Neuronal stem cell (in vitro differentiated cells): ENCODE results near the gene STAT2.
"Not testable (repeated sequence)": the region's sequence is repeated elsewhere in the genome, so short reads cannot be mapped to it uniquely, and the experiment has no call there.

Experiments used
- DNase-seq: peaks from one replicate; pipeline ENCODE4 v3.0.0-alpha.2; 2013; ENCODE audit warnings: low spot score
- H2AFZ ChIP-seq: one replicate; pipeline ENCODE4 v1.6.1; 2013; ENCODE audit warnings: mild to moderate bottlenecking, low read length, inconsistent platforms
- H2AK5ac ChIP-seq: 2 replicates; pipeline ENCODE4 v1.6.1; 2013; ENCODE audit warnings: low read depth, mild to moderate bottlenecking, inconsistent platforms, low read length, moderate library complexity, mixed read lengths
- H2BK120ac ChIP-seq: 2 replicates; pipeline ENCODE4 v1.6.1; 2013; ENCODE audit warnings: low read depth, mild to moderate bottlenecking, inconsistent platforms, low read length, moderate library complexity, mixed read lengths
- H2BK12ac ChIP-seq: one replicate; pipeline ENCODE4 v1.6.1; 2013; ENCODE audit warnings: low read length, inconsistent platforms
- H2BK15ac ChIP-seq: 2 replicates; pipeline ENCODE4 v1.6.1; 2013; ENCODE audit warnings: mild to moderate bottlenecking, low read length, inconsistent platforms, mixed read lengths
- H2BK5ac ChIP-seq: one replicate; pipeline ENCODE4 v1.6.1; 2013; ENCODE audit warnings: inconsistent platforms, mild to moderate bottlenecking, low read length, moderate library complexity
- H3K14ac ChIP-seq: one replicate; pipeline ENCODE4 v1.6.1; 2013; ENCODE audit warnings: low read length, inconsistent platforms
- H3K18ac ChIP-seq: 2 replicates; pipeline ENCODE4 v1.6.1; 2013; ENCODE audit warnings: low read length, inconsistent platforms
- H3K23ac ChIP-seq: 2 replicates; pipeline ENCODE4 v1.6.1; 2013; ENCODE audit warnings: low read depth, mild to moderate bottlenecking, mixed read lengths, low read length, inconsistent platforms; ENCODE audit not compliant: poor library complexity
- H3K27ac ChIP-seq: replicated peaks from 3 replicates; pipeline ENCODE4 v1.5.1; 2013; ENCODE audit warnings: low read length, inconsistent platforms
- H3K27me3 ChIP-seq, 3 experiments: 2 replicates each; pipeline ENCODE4 v1.6.1; 2013; ENCODE audit warnings: low read length in 3 of 3, mild to moderate bottlenecking in 2 of 3, inconsistent platforms in 1 of 3, low read depth in 1 of 3, mixed read lengths in 1 of 3, moderate library complexity in 1 of 3; ENCODE audit not compliant: control insufficient read depth in 3 of 3, insufficient read depth in 3 of 3
- H3K36me3 ChIP-seq, 2 donors: replicated peaks in 1 of 2; 2 replicates each; pipeline ENCODE4 v1.6.1; 2013; ENCODE audit warnings: low read length in 2 of 2; ENCODE audit not compliant: control insufficient read depth in 2 of 2, insufficient read depth in 2 of 2
- H3K4ac ChIP-seq: 2 replicates; pipeline ENCODE4 v1.6.1; 2013; ENCODE audit warnings: inconsistent platforms, mild to moderate bottlenecking, low read length, moderate library complexity
- H3K4me1 ChIP-seq, 2 donors: 1 replicate in 1 of 2; 2 replicates in 1 of 2; pipeline ENCODE4 v1.6.1; 2013; ENCODE audit warnings: low read length in 2 of 2, low read depth in 1 of 2; ENCODE audit not compliant: control insufficient read depth in 2 of 2, insufficient read depth in 1 of 2
- H3K4me2 ChIP-seq: one replicate; pipeline ENCODE4 v1.6.1; 2013; ENCODE audit warnings: mild to moderate bottlenecking, low read length, inconsistent platforms; ENCODE audit not compliant: insufficient read depth, poor library complexity, severe bottlenecking
- H3K4me3 ChIP-seq, 2 donors: 2 replicates each; pipeline ENCODE4 v1.5.1; 2013; ENCODE audit warnings: low read length in 2 of 2, mild to moderate bottlenecking in 2 of 2, inconsistent platforms in 1 of 2, moderate library complexity in 1 of 2
- H3K79me1 ChIP-seq: one replicate; pipeline ENCODE4 v1.6.1; 2013; ENCODE audit warnings: low read depth, mild to moderate bottlenecking, inconsistent platforms, low read length, moderate library complexity
- H3K9ac ChIP-seq: one replicate; pipeline ENCODE4 v1.6.1; 2013; ENCODE audit warnings: mild to moderate bottlenecking, low read depth, low read length, inconsistent platforms; ENCODE audit not compliant: poor library complexity
- H3K9me3 ChIP-seq, 2 donors: replicated peaks in 1 of 2; 2 replicates each; pipeline versions ENCODE3 to v1.6.1; 2013; ENCODE audit warnings: low read length in 2 of 2, mild to moderate bottlenecking in 2 of 2, inconsistent platforms in 1 of 2, low read depth in 1 of 2, mixed read lengths in 1 of 2, moderate library complexity in 1 of 2; ENCODE audit not compliant: control insufficient read depth in 2 of 2, insufficient read depth in 1 of 2
- H4K8ac ChIP-seq: one replicate; pipeline ENCODE4 v1.6.1; 2013; ENCODE audit warnings: low read depth, mild to moderate bottlenecking, inconsistent platforms, low read length, moderate library complexity
- H4K91ac ChIP-seq: one replicate; pipeline ENCODE4 v1.6.1; 2013; ENCODE audit warnings: low read length, low read depth, mild to moderate bottlenecking, inconsistent platforms; ENCODE audit not compliant: poor library complexity
- WGBS, 2 donors: extraction: QIAGEN DNeasy Blood & Tissue Kit; methylation state at CpG; one replicate each; pipeline ENCODE4 v1.1.7; 2013; ENCODE audit warnings: missing lambda C conversion rate in 2 of 2, mixed read lengths in 1 of 2; ENCODE audit not compliant: insufficient read length in 2 of 2, insufficient replicate concordance in 1 of 2; ENCODE audit errors: extremely low coverage in 2 of 2; 5-methylcytosine and 5-hydroxymethylcytosine counted together

Gene STAT2

GRCh38 chr12:56401125-56401524 lies 41.2 kb upstream of the STAT2 start:
- not testable (repeated sequence) for H2BK15ac ChIP-seq

DNA sequence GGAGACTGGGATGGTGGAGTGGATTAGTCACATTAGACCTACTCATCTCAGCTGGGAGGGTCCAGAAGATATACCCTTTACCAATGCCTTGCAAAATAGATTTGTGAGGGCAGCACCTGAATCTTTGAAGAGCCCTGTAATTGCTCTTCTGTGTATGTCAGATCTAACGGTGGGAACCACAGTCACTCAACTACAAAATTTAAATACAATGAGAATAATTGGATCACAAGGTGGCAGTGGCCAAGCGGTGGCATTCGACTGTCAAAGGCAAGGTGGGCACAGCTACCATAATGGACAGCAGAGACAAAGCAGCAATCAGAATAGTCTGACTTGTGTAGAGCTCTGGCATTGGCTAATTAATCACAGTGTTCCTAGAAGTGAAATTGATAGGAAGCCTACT lies 39.6 kb upstream of the STAT2 start:
- H2AFZ ChIP-seq, H2BK120ac ChIP-seq, H3K4me3 ChIP-seq, H3K27ac ChIP-seq, H3K9ac ChIP-seq, H3K36me3 ChIP-seq, H3K23ac ChIP-seq, DNase-seq, H2BK5ac ChIP-seq, H2BK12ac ChIP-seq, H3K79me1 ChIP-seq, H3K4me1 ChIP-seq, H4K8ac ChIP-seq, H3K4ac ChIP-seq, H2BK15ac ChIP-seq, H3K27me3 ChIP-seq, H3K14ac ChIP-seq, H3K4me2 ChIP-seq, H2AK5ac ChIP-seq, H4K91ac ChIP-seq, H3K18ac ChIP-seq: not testable (repeated sequence)
- H3K9me3 ChIP-seq = peaks cover 0 to 13% of the 10 kb centered on the region in 2 donors
- WGBS, 2 donors = no CpG with 5 or more reads among the region's 3 CpGs

More at GRCh38 chr12:56401125-56401524, 41.2 kb upstream of the STAT2 start:
- not testable (repeated sequence) for H3K18ac ChIP-seq, H3K4ac ChIP-seq, H4K91ac ChIP-seq, H2BK5ac ChIP-seq, H3K27me3 ChIP-seq, H2AFZ ChIP-seq, H3K9ac ChIP-seq, H4K8ac ChIP-seq, H2AK5ac ChIP-seq, H3K36me3 ChIP-seq, H3K23ac ChIP-seq, H3K27ac ChIP-seq, DNase-seq, H3K4me1 ChIP-seq, H2BK120ac ChIP-seq, H3K79me1 ChIP-seq, H3K4me2 ChIP-seq, H3K14ac ChIP-seq, H3K4me3 ChIP-seq, H2BK12ac ChIP-seq
- H3K9me3 ChIP-seq = peaks cover 0 to 13% of the 10 kb centered on the region in 2 donors
- WGBS, 2 donors = no CpG with 5 or more reads among the region's 3 CpGs

DNA sequence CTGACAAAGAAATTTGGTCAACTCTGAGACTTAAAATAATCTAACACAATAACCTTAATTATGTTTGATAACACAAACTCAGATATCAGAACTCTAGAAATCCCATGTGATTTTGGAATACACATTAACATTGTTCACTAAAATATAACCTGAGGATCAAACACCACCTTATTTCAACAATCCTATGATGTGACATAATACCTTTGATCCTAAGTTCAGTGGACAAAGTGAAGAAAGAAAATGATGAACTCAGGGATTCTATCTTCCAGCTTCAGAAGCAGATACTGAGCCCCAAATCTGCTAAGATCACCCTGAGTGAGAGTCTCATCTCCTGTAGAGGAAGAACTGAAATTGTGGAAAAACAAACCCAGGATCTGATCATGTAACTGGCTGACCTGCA lies 38.4 kb upstream of the STAT2 start:
- no peak overlapping the region for H2BK15ac ChIP-seq
- H2BK120ac ChIP-seq = no peak overlapping the region
- no peak overlapping the region for H4K91ac ChIP-seq
- no peak overlapping the region for H3K4me3 ChIP-seq
- no peak overlapping the region for H2BK5ac ChIP-seq
- no peak overlapping the region for H3K27ac ChIP-seq
- H2AK5ac ChIP-seq = no peak overlapping the region
- H2BK12ac ChIP-seq = no peak overlapping the region
- no peak overlapping the region for H3K14ac ChIP-seq
- H3K27me3 ChIP-seq = no peaks in the 10 kb centered on the region
- no peaks in the 10 kb centered on the region for H3K36me3 ChIP-seq
- no peak overlapping the region for H3K4ac ChIP-seq
- no peak for DNase-seq
- no peak overlapping the region for H3K18ac ChIP-seq
- H3K4me2 ChIP-seq = no peak overlapping the region
- no peak overlapping the region for H4K8ac ChIP-seq
- peaks cover 0 to 13% of the 10 kb centered on the region in 2 donors for H3K9me3 ChIP-seq
- H3K9ac ChIP-seq = no peak overlapping the region
- no peak overlapping the region for H3K23ac ChIP-seq
- no peak overlapping the region for H2AFZ ChIP-seq
- H3K4me1 ChIP-seq = no peaks in the 10 kb centered on the region
- H3K79me1 ChIP-seq = no peaks in the 10 kb centered on the region

DNA sequence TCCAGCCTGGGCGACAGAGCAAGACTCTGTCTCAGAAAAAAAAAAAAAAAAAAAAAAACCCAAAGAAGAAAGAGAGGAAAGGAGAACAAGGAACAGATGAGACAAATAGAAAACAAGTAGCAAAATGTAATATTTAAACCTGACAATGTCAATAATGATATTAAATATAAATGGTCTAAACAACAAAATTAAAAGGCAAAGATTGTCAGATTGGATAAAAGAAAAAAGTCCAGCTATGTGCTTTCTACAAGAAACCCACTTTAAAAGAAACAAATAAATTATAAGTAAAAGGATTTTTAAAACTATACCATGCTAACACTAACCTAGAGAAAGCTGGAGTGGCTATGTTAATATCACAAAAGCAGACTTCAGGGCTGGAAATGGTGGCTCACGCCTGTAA lies 32.4 kb upstream of the STAT2 start:
- Histone ChIP-seq H2BK5ac (no peak overlapping the region), H3K9me3 (no peaks in the 10 kb centered on the region), H3K14ac (no peak overlapping the region), H3K4me1 (peaks cover 2% of the 10 kb centered on the region in 2 donors), H3K79me1 (no peaks in the 10 kb centered on the region), H2BK15ac (no peak overlapping the region), H3K4me3 (no peak overlapping the region), H3K4ac (no peak overlapping the region), H4K8ac (no peak overlapping the region), H2BK12ac (no peak overlapping the region), H3K9ac (no peak overlapping the region), H3K36me3 (no peaks in the 10 kb centered on the region), H3K27me3 (no peaks in the 10 kb centered on the region), H4K91ac (no peak overlapping the region), H2AFZ (no peak overlapping the region), H3K18ac (no peak overlapping the region), H3K4me2 (no peak overlapping the region), H2AK5ac (no peak overlapping the region), H3K23ac (no peak overlapping the region), H2BK120ac (no peak overlapping the region), H3K27ac (no peak overlapping the region)
- DNase-seq = no peak
- WGBS, 2 donors = no CpG with 5 or more reads among the region's 2 CpGs
